HG03432 (cell line): ENCODE results near the gene BTD.
A peak's percentile ranks its signal among the peaks of the same experiment; 100 is the strongest.
"Not testable (repeated sequence)": the region's sequence is repeated elsewhere in the genome, so short reads cannot be mapped to it uniquely, and the experiment has no call there.

ENCODE experiments used
- ATAC-seq: cut with Tn5 transposase; IDR thresholded peaks from one replicate; pipeline ENCODE4 v1.9.1; 2021; ENCODE audit warnings: mild to moderate bottlenecking, moderate library complexity; ENCODE audit not compliant: unreplicated experiment

BTD gene

GRCh38 chr3:15602816-15603215 lies 1.3 kb downstream of the BTD start:
- ATAC-seq: not testable (repeated sequence)

GRCh38 chr3:15604584-15604983 lies 3.0 kb downstream of the BTD start:
- ATAC-seq: not testable (repeated sequence)

GRCh38 chr3:15606434-15606891 lies 4.9 kb downstream of the BTD start:
- ATAC-seq: no peak

DNA sequence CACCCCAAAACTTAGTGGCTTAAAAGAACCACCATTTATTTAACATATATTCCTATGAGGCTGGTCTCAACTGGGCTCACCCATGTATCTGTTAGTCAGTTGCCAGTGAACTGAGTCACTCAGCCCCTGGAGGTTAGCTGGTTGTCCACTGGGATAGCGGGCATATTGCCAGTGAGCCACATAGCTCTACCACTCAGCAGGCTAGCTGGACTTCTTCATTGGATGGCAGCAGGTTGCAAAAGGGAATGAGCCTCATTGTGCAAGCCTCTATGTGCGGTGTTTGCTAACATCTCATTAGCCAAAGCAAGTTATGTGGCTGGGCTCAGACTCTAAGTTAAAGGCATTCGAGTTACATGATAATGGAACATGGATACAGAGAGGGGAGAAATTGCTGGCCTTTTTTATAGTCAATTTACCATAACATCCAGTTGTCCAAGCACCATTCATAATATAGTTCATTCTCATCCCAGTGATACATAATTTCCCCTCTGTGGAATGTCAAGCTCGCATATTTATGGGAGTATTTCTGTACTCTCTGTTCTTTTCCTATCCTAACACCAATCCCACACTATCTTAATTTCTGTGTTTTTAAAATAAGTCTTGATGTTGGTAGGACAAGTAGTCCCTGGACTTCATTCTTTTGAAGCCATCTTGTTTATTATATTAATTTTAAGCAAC lies 8.7 kb downstream of the BTD start:
- ATAC-seq: no peak

DNA sequence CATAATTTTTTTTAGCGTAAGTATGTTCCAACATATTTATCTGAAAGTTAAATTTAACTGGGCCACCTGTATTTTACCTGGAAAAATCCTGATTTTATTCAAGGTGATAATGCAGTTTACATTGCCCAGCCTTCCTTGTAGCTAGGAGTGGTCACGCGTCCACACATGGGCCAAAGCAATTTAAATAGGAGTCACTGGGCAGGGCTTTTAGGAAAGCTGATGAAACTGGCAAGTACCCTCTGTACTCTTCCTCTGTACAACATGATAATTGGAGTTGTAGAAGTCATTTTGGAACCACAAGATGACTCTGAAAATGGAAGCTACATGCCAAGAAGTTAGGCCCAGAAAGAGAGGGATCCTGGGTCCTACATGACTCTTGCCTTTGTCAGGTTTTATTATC lies 9.5 kb downstream of the BTD start:
- no peak for ATAC-seq

GRCh38 chr3:15612001-15612400 lies 10.5 kb downstream of the BTD start:
- no peak for ATAC-seq

- no peak for ATAC-seq
These were observed 13.4 kb downstream of the BTD start for GRCh38 chr3:15614958-15615357.

DNA sequence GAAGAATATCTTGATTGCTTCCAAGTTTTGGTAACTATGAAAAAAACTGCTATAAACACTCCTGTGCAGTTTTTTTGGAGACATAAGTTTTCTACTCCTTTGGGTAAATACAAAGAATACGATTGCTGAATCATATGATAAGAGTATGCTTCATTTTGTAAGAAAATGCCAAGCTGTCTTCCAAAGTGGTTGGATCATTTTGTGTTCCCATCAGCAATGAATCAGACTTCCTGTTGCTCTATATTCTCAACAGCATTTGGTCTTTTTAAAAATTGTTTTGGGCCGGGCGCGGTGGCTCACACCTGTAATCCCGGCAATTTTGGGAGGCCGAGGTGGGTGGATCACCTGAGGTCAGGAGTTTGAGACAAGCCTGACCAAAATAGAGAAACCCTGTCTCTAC lies 14.5 kb downstream of the BTD start:
- no peak for ATAC-seq

DNA sequence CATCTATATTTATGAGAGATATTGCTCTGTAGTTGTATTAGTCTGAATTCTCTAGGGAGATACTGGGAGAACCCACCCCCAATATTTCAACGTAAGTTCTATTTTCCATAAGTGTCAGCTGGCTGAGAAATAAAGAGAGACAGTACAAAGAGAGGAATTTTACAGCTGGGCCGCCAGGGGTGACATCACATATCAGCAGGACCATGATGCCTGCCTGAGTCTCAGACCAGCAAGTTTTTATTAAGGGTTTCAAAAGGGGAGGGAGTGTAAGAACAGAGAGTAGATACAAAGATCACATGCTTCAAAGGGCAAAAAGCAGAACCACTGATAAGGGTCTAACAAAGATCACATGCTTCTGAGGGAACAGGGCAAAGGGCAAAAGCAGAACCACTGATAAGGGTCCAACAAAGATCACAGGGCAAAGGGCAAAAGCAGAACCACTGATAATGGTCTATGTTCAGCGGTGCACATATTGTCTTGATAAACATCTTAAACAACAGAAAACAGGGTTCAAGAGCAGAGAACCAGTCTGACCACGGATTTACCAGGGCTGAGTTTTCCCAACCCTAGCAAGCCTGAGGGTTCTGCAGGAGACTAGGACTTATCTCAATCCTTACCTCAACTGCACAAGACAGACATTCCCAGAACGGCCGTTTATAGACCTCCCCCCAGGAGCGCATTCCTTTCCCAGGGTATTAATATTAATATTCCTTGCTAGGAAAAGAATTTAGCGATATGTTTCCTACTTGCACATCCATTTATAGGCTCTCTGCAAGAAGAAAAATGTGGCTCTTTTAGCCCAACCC lies 18.3 kb downstream of the BTD start:
- not testable (repeated sequence) for ATAC-seq

GRCh38 chr3:15623535-15624440 lies 22.2 kb downstream of the BTD start:
- no peak for ATAC-seq

DNA sequence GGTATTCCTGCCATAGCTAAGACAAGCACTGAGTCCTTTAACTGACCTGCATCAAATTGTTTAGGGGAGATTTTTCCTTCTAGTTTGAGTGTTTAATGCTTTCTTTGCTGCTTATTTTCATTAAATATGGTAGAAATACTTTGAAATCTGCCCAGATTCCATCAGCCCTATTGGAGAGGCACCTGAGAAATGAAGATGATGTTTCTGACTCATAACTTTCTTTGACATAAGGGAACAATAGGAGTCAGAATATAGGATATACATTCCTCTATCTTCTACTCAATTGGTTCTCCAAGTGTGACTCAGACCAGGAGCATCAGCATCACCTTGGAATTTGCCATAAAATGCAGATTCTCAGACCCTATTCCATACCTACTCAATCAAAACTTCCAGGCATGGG lies 27.4 kb downstream of the BTD start:
- ATAC-seq: no peak

DNA sequence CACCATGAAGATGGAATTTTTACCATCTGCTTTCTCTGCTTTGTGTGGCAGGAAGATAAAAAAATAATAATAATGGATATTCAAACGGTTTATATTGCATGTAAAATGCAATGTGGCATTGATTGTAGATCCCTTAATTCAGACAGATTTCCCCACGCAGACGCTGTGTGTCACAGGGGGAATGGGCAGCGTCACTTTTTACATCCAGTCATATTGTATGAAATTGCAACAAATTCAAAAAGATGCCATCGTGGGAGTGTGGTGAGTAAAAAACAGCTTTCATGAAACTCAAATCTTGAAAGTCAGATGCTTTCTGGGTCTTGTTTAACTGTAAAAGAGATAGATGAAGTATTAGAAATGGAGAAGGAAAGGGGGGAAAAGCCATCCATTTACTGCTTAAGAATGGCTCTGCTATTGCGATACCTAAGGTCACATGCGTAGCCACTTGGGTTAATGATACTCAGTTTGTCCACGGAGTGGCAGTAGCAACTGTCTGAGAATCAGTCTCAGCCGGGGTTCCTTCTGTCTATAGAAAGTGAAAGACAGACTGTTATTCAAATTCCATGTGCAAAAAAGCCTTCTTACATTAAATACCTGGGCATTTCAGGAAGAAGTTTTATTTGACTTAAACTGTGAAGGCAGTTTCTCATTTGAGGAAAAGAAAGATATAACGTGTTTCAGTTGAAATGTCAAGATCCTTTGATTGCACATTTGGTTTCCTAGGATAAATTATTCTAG lies 28.5 kb downstream of the BTD start:
- ATAC-seq: peak; percentile 98

- peak; percentile 58 for ATAC-seq
These were observed 29.3 kb downstream of the BTD start for GRCh38 chr3:15630646-15631350.

DNA sequence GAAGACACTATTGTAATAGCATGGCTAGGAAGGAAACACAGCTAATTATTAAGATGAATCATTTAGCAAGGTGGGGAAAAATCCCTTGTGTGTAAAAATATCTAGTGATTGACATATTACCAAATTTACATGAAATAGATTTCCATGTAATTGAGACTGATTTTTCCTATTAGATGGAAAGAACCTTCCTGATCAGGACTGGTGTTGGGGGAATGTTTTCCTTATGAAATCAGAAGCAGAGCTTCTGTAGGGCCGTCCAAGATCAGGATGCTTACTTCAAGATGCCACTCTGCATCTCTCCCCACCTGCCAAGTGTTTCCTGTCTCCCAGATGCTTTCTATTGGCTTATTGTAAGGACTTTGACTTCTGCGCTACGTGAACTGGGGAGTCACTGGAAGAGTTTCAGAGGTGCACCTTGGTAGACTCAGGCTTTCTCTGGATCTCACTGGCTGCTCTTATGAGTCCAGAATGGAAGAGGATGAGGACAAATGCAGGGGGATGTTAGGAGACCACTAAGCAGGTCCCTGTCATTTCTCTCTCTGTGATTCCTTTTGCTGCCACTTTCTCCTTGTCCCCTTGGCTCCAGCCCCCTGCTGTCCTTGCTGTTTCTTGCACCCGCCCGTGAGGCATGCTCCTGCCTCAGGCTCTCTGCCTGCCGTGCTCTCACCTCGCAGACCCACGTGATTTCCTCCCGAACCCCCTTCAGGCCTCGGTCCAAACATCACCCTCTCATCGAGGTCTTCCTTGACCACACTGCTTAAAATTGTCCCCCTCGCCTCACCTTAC lies 30.1 kb downstream of the BTD start:
- ATAC-seq: no peak

DNA sequence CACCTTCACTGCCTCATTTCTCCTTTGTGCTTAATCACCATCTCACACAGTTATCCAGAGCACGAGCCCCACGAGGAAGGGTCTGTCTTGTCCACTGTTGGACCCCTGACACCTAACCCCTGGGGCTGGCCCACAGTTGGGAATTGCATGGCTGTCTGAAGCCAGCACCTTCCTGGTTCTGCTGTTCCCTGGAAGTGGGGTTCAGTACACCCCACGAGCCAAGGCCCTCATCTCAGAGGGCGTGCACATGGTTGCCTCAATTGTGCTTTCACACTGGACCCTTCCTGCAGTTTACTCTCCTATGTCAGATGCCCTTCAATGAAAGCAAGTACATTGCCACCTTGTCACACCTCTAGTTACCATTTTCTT lies 30.7 kb downstream of the BTD start:
- ATAC-seq: no peak

DNA sequence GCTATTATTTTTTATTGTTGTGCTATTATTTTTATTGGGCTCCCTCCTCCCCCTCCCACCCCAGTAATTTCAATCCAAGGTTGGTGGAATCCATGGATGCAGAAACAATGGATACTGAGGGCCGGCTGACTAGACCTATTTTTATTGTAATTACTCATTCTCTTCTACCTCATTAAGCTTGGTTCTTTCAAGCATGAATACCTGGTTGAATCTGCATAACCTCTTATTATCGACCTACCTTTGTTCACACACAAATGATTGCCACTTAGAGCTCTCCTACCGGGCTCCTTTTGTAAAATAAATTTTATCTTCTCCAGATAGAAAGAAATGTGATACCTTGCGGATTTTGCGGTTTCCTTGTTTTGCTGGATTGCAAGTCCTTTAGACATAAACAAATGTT lies 31.6 kb downstream of the BTD start:
- ATAC-seq: no peak

- no peak for ATAC-seq
These were observed 32.4 kb downstream of the BTD start for GRCh38 chr3:15633766-15634598.

DNA sequence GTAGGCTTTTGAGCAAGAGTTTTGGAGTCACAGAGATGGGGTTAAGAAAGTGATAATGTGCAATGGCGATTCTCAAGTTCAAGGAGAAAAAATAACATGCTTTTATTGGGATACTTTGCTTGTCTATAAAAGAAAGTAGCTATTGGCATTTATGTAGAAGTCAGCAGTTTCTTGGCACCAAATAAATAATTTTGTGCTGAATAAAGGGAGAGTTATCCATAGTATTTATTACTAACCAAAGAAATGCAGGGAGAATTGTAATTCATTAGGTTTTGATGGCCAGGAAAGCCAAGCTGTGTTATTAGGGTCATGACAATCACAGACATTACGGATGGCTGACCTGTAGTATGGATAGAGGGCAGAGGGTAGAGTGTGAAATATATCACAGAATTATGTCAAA lies 33.1 kb downstream of the BTD start:
- no peak for ATAC-seq
